GM21717 (cell line): ENCODE measurements around the gene AOAH.
"Not testable (repeated sequence)": the region's sequence is repeated elsewhere in the genome, so short reads cannot be mapped to it uniquely, and the experiment has no call there.

Experiments used
- ATAC-seq: cut with Tn5 transposase; IDR thresholded peaks from one replicate; pipeline ENCODE4 v1.9.1; 2021; ENCODE audit warnings: mild to moderate bottlenecking, moderate library complexity; ENCODE audit not compliant: unreplicated experiment

AOAH gene

GRCh38 chr7:36659638-36660341, 64.5 kb downstream of the AOAH start:
- no peak for ATAC-seq

- no peak for ATAC-seq
Measured at GRCh38 chr7:36659172-36659516, 65.2 kb downstream of the AOAH start.

- no peak for ATAC-seq
Measured at GRCh38 chr7:36658335-36659171, 65.7 kb downstream of the AOAH start.

- no peak for ATAC-seq
Measured at GRCh38 chr7:36657036-36657660, 67.1 kb downstream of the AOAH start.

GRCh38 chr7:36654436-36654835, 69.9 kb downstream of the AOAH start:
- no peak for ATAC-seq

- no peak for ATAC-seq
Measured at GRCh38 chr7:36653663-36654355, 70.5 kb downstream of the AOAH start.

GRCh38 chr7:36653008-36653662, 71.2 kb downstream of the AOAH start:
- no peak for ATAC-seq

GRCh38 chr7:36652431-36652830, 71.9 kb downstream of the AOAH start:
- no peak for ATAC-seq

GRCh38 chr7:36651404-36651803, 72.9 kb downstream of the AOAH start:
- no peak for ATAC-seq

- no peak for ATAC-seq
Measured at GRCh38 chr7:36650766-36651312, 73.5 kb downstream of the AOAH start.

GRCh38 chr7:36650320-36650719, 74.0 kb downstream of the AOAH start:
- no peak for ATAC-seq

GRCh38 chr7:36649319-36649718, 75.0 kb downstream of the AOAH start:
- ATAC-seq, result not testable (repeated sequence)

- ATAC-seq, result no peak
Measured at GRCh38 chr7:36648441-36648840, 75.9 kb downstream of the AOAH start.

GRCh38 chr7:36644625-36645422, 79.5 kb downstream of the AOAH start:
- no peak for ATAC-seq

GRCh38 chr7:36642414-36642813, 81.9 kb downstream of the AOAH start:
- ATAC-seq, result no peak

GRCh38 chr7:36642010-36642409, 82.3 kb downstream of the AOAH start:
- ATAC-seq, result no peak

GRCh38 chr7:36640682-36641081, 83.6 kb downstream of the AOAH start:
- ATAC-seq, result no peak

GRCh38 chr7:36639826-36640225, 84.5 kb downstream of the AOAH start:
- ATAC-seq, result no peak

- no peak for ATAC-seq
Measured at GRCh38 chr7:36638586-36639263, 85.6 kb downstream of the AOAH start.
